ENCODE results near the gene GRIK4. TPM values are rescaled to one million over a fixed set of nuclear protein-coding genes. Genes with fewer than 3 reads are reported as not detected.

GRIK4 gene
- total and polyA plus RNA-seq, 11 donors = 0.04 to 0.45 (median 0.12) TPM; not detected in 6

DNA sequence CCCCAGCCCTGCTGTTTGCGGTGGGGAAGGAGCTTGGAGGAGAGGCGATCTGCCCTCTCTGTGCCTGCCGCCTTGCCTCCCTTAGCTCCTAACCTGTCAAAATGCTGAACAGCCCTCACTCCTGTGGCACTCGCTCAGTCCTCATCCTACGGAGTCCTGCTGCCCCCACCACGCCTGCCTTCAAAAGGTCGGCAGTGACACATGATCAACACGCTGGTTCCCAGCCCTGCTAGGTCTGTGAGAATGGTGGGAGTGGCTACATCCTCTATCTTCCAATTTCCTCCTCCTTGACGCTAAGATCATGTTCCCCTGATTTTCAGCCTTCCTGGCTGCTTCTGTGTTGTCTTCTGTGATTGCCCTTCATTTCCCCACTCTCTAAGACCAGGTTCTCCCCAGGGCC is 392.1 kb downstream of the GRIK4 start:
- no peak for DNase-seq
- no peaks in the 10 kb centered on the region for H3K4me1 ChIP-seq
- no peak for ATAC-seq
- H3K27me3 ChIP-seq = peaks cover 0 to 38% (median 6%) of the 10 kb centered on the region in 9 donors
- H3K27ac ChIP-seq = no peak overlapping the region
- intact Hi-C loops (cut with DNase I) = no loop called here
- H3K4me3 ChIP-seq = no peak overlapping the region
- H3K9me3 ChIP-seq = no peaks in the 10 kb centered on the region
- 40 to 54% (median 44%) methylated on average over 9 of the region's 9 CpGs for WGBS, 4 donors
- TF ChIP-seq POLR2A (IDR thresholded peaks at IDR 0.05) = no peak
- TF ChIP-seq, protein P1, sequence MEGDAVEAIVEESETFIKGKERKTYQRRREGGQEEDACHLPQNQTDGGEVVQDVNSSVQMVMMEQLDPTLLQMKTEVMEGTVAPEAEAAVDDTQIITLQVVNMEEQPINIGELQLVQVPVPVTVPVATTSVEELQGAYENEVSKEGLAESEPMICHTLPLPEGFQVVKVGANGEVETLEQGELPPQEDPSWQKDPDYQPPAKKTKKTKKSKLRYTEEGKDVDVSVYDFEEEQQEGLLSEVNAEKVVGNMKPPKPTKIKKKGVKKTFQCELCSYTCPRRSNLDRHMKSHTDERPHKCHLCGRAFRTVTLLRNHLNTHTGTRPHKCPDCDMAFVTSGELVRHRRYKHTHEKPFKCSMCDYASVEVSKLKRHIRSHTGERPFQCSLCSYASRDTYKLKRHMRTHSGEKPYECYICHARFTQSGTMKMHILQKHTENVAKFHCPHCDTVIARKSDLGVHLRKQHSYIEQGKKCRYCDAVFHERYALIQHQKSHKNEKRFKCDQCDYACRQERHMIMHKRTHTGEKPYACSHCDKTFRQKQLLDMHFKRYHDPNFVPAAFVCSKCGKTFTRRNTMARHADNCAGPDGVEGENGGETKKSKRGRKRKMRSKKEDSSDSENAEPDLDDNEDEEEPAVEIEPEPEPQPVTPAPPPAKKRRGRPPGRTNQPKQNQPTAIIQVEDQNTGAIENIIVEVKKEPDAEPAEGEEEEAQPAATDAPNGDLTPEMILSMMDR (IDR thresholded peaks at IDR 0.05) = no peak
- H3K36me3 ChIP-seq = no peaks in the 10 kb centered on the region

DNA sequence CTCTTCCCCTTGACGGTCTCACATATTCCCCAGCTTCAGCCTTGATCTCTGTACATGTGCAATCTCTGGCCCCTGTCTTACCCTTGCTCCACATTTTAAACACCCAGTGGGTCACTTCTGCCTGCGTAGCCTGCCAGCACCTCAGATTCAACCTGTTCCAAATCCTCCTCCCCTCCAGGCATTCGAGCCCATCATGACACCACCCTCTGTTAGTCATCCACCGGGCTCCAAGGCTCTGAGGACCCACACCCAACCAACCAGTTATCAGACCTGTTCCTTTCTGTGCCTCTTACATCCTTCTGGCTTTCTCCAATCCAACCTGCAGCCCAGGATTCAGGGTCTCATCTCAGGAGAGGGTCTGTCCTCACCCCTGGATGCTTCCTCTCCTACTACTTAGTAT is 392.6 kb downstream of the GRIK4 start:
- Histone ChIP-seq H3K36me3 (no peaks in the 10 kb centered on the region), H3K27me3 (peaks cover 0 to 34% (median 6%) of the 10 kb centered on the region in 9 donors), H3K27ac (no peak overlapping the region), H3K4me3 (no peak overlapping the region), H3K9me3 (no peaks in the 10 kb centered on the region), H3K4me1 (no peaks in the 10 kb centered on the region)
- 75 to 81% (median 78%) methylated on average over 4 of the region's 4 CpGs for WGBS, 4 donors
- DNase-seq (no peak), ATAC-seq (no peak)
- TF ChIP-seq POLR2A (IDR thresholded peaks at IDR 0.05) = no peak
- TF ChIP-seq, protein P1 (IDR thresholded peaks at IDR 0.05) = no peak
- intact Hi-C loops (cut with DNase I) = no loop called here

DNA sequence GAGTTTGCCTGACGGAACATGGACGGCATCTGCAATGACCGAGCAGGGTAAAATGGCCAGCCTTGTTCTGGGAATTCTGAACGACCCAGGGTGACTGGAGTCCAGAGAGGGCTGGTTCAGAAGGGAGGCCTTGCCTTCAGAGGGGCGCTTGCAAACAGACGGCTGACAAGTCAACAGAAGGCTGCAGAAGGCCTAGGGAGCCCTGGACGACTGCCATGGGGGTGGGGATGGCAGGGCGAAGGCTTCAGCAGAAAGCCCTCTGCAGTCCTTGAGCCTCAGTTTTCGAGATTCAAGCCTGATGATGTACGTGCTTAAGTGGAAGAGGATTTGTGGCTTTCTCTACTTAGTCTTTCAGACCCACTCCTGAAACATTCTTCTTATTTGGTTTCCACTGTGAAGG is 395.2 kb downstream of the GRIK4 start:
- H3K4me3 ChIP-seq = no peak overlapping the region
- H3K9me3 ChIP-seq = no peaks in the 10 kb centered on the region
- TF ChIP-seq, protein P1 (IDR thresholded peaks at IDR 0.05) = no peak
- no peak for TF ChIP-seq POLR2A (IDR thresholded peaks at IDR 0.05)
- ATAC-seq (no peak), DNase-seq (no peak)
- 81 to 86% (median 85%) methylated on average over 10 of the region's 10 CpGs for WGBS, 4 donors
- H3K27me3 ChIP-seq = peaks cover 0 to 18% (median 0%) of the 10 kb centered on the region in 9 donors
- no peaks in the 10 kb centered on the region for H3K36me3 ChIP-seq
- intact Hi-C loops (cut with DNase I) = no loop called here
- H3K4me1 ChIP-seq = no peaks in the 10 kb centered on the region
- no peak overlapping the region for H3K27ac ChIP-seq

DNA sequence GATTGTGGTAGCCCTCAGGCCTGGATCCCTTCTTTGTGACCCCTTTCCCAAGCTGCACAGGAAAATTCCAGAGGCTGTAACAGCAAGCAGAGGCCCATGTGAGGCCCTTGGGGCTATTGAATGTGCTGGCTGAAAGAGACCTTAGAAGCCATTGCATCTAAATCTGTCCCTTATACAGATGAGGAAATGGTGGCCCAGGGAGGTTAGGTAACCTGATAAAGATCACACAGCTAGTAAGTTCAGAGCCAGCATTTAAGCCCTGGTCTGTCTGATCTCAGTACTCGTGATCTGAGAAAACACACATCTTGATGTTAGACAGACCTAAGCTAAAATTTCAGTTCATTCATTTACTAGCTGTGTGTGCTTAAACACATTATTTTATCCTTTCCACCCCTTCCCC is 396.4 kb downstream of the GRIK4 start:
- intact Hi-C loops (cut with DNase I) = no loop called here
- TF ChIP-seq POLR2A (IDR thresholded peaks at IDR 0.05) = no peak
- TF ChIP-seq, protein P1 (IDR thresholded peaks at IDR 0.05) = no peak
- no peak for DNase-seq
- no peaks in the 10 kb centered on the region for H3K9me3 ChIP-seq
- 71 to 100% (median 86%) methylated on average over 1 of the region's 1 CpG for WGBS, 4 donors
- H3K27me3 ChIP-seq = peaks cover 0 to 12% (median 0%) of the 10 kb centered on the region in 9 donors
- H3K4me3 ChIP-seq = no peak overlapping the region
- no peaks in the 10 kb centered on the region for H3K4me1 ChIP-seq
- no peak for ATAC-seq
- H3K27ac ChIP-seq = no peak overlapping the region
- no peaks in the 10 kb centered on the region for H3K36me3 ChIP-seq
